B cell (primary cell): Measurements from ENCODE around the gene DPYSL4. TPM values are rescaled to one million over a fixed set of nuclear protein-coding genes. Genes with fewer than 3 reads are reported as not detected.

Experiments used
- ATAC-seq: fragments of 200-7000 bp; cut with Tn5 transposase; one replicate; pipeline ENCODE4 v1.10.0; 2021; ENCODE audit warnings: low read depth, mild to moderate bottlenecking, moderate number of reproducible peaks, moderate library complexity
- CTCF ChIA-PET: fragments of 350-600 bp; sonication (Branson Sonifier 250); formaldehyde crosslinking; loops from one replicate; lab custom pipeline; 2021; ENCODE audit warnings: antibody characterized with exemption, inconsistent platforms; lab: Charles Lee
- POLR2A ChIA-PET: fragments of 350-600 bp; sonication (Branson Sonifier 250); formaldehyde crosslinking; loops from one replicate; lab custom pipeline; 2021; ENCODE audit warnings: antibody characterized with exemption; lab: Charles Lee
- DNase-seq: peaks from one replicate; pipeline ENCODE4 v3.0.0; 2013
- H2AFZ ChIP-seq: 2 replicates; pipeline ENCODE4 v1.6.1; 2012; ENCODE audit warnings: mild to moderate bottlenecking, low read depth, low read length; ENCODE audit not compliant: insufficient read depth, poor library complexity, severe bottlenecking
- H3K27ac ChIP-seq, 2 donors: 1 replicate in 1 of 2; 2 replicates in 1 of 2; pipeline ENCODE4 v1.5.1; 2012 to 2013; ENCODE audit warnings: low read length in 2 of 2, mild to moderate bottlenecking in 2 of 2, moderate library complexity in 1 of 2
- H3K27me3 ChIP-seq, 4 experiments: fragments of 200-600 bp in 1 of 4; sonication (generic) in 1 of 4; replicated peaks in 1 of 4; 1 replicate in 2 of 4; 2 replicates in 2 of 4; pipeline versions ENCODE4 v1.6.1 to v1.7.0; 2013 to 2016; ENCODE audit warnings: low read length in 3 of 4, mild to moderate bottlenecking in 2 of 4, mixed read lengths in 1 of 4, moderate library complexity in 1 of 4; ENCODE audit not compliant: insufficient read depth in 4 of 4, control insufficient read depth in 3 of 4; ENCODE audit errors: control extremely low read depth in 1 of 4
- H3K36me3 ChIP-seq, 2 experiments: replicated peaks in 1 of 2; 1 replicate in 1 of 2; 2 replicates in 1 of 2; pipeline versions ENCODE4 v1.6.1 to v1.7.1; 2013; ENCODE audit warnings: low read length in 1 of 2; ENCODE audit not compliant: insufficient read depth in 2 of 2, control insufficient read depth in 1 of 2; ENCODE audit errors: control extremely low read depth in 1 of 2, extremely low read depth in 1 of 2
- H3K4me1 ChIP-seq, 2 donors: fragments of 200-600 bp in 1 of 2; sonication (generic) in 1 of 2; 1 replicate in 1 of 2; 2 replicates in 1 of 2; pipeline versions ENCODE4 v1.5.1 to v1.6.1; 2013 to 2017; ENCODE audit warnings: low read length in 2 of 2; ENCODE audit not compliant: control insufficient read depth in 2 of 2, insufficient read depth in 2 of 2
- H3K4me2 ChIP-seq: replicated peaks from 2 replicates; pipeline ENCODE3; 2012; ENCODE audit warnings: mild to moderate bottlenecking, low read depth, low read length; ENCODE audit not compliant: poor library complexity, severe bottlenecking
- H3K4me3 ChIP-seq, 5 experiments: fragments of 200-600 bp in 1 of 5; sonication (generic) in 1 of 5; 1 replicate in 3 of 5; 2 replicates in 2 of 5; pipeline versions ENCODE4 v1.5.1 to v1.7.0; 2011 to 2016; ENCODE audit warnings: low read length in 4 of 5, mild to moderate bottlenecking in 4 of 5, low read depth in 2 of 5, control low read depth in 1 of 5, moderate library complexity in 1 of 5; ENCODE audit not compliant: insufficient read depth in 1 of 5; ENCODE audit errors: control extremely low read depth in 1 of 5, extremely low read depth in 1 of 5
- H3K79me2 ChIP-seq: fragments of 200-600 bp; sonication (generic); one replicate; pipeline ENCODE4 v1.6.0; 2016; ENCODE audit warnings: low read length; ENCODE audit not compliant: control insufficient read depth, insufficient read depth
- H3K9ac ChIP-seq: fragments of 200-600 bp; sonication (generic); 2 replicates; pipeline ENCODE4 v1.6.1; 2017; ENCODE audit warnings: mild to moderate bottlenecking, low read length, moderate library complexity
- H3K9me3 ChIP-seq, 3 donors: one replicate each; pipeline versions ENCODE4 v1.6.1 to v1.7.1; 2013; ENCODE audit warnings: low read length in 2 of 3; ENCODE audit not compliant: control insufficient read depth in 2 of 3, insufficient read depth in 1 of 3; ENCODE audit errors: control extremely low read depth in 1 of 3
- H4K20me1 ChIP-seq: 2 replicates; pipeline ENCODE4 v1.6.0; 2012; ENCODE audit warnings: mild to moderate bottlenecking, low read length; ENCODE audit not compliant: insufficient read depth, control insufficient read depth, poor library complexity, severe bottlenecking
- H3K27ac Mint-ChIP-seq: one replicate; pipeline ENCODE4 v1.8.0; 2021; ENCODE audit warnings: mixed read lengths
- H3K27me3 Mint-ChIP-seq: one replicate; pipeline ENCODE4 v1.8.0; 2021; ENCODE audit warnings: mixed read lengths
- H3K4me1 Mint-ChIP-seq: one replicate; pipeline ENCODE4 v1.8.0; 2021; ENCODE audit warnings: mixed read lengths
- H3K4me3 Mint-ChIP-seq: one replicate; pipeline ENCODE4 v1.8.0; 2021; ENCODE audit warnings: mixed read lengths
- H3K9me3 Mint-ChIP-seq: one replicate; pipeline ENCODE4 v1.8.0; 2022; ENCODE audit warnings: mixed read lengths; ENCODE audit not compliant: insufficient read depth
- EZH2 ChIP-seq: IDR thresholded peaks from 2 replicates; pipeline ENCODE4 v1.6.1; 2012; ENCODE audit warnings: borderline replicate concordance, low read depth, mild to moderate bottlenecking, moderate library complexity, low read length; ENCODE audit not compliant: insufficient read depth, poor library complexity, severe bottlenecking
- WGBS: methylation state at CpG from one replicate; pipeline ENCODE4 v1.1.5; 2013; ENCODE audit warnings: missing lambda C conversion rate; ENCODE audit not compliant: insufficient coverage; 5-methylcytosine and 5-hydroxymethylcytosine counted together
- intact Hi-C: fragments of 100-400 bp; cut with micrococcal nuclease; formaldehyde crosslinking; loops from one replicate; pipeline ENCODE4 v1.10.0; 2022
- polyA plus RNA-seq: library from polyadenylated mRNA; depleted of rRNA; stranded (reverse); fragments of >200 nt; gene quantifications from 2 replicates; pipeline ENCODE4 v1.2.3, GENCODE V29; 2012
- total RNA-seq, 2 donors: library from RNA; stranded (reverse); fragments of 120-200 nt in 1 of 2; gene quantifications; 1 replicate in 1 of 2; 2 replicates in 1 of 2; pipeline versions ENCODE4 v1.2.3 to v1.2.4, GENCODE V29; 2013 to 2022
- TF ChIP-seq, protein P1 (sequence below): fragments of 200-600 bp; IDR thresholded peaks from one replicate; pipeline ENCODE4 v1.8.0; 2022; ENCODE audit warnings: antibody characterized with exemption, mild to moderate bottlenecking

Gene DPYSL4
- total and polyA plus RNA-seq, 2 donors (not counting 1 experiment from before 2014, with no cell fraction given), result 0.03 to 0.22 TPM

DNA sequence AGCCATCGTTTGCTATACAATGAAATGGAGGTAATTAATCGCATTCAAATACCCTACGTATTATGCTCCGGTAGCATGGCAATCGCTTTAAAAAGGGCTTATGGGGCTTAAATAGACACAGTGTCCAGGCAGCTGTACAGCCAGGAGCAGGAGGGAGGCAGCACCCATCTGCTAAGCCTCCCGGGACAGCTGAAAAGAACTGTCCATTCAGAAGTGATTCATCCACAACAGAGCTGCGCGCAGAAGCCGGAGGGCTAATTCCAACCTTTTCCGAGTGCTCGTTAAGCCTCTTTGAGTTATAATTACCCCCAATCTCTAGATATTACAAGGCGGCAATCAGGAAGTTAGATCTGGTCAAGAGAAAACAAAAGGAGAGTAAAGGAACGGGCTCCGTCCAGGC is 58.3 kb downstream of the DPYSL4 start:
- intact Hi-C loops, result no loop called here
- whole genome bisulfite sequencing, result 97% methylated on average over 11 of the region's 14 CpGs
- Mint-ChIP-seq H3K27ac (no peak overlapping the region), H3K9me3 (no peaks in the 10 kb centered on the region), H3K4me3 (no peak overlapping the region), H3K4me1 (peaks cover 5% of the 10 kb centered on the region), H3K27me3 (no peaks in the 10 kb centered on the region)
- DNase-seq, result no peak
- Histone ChIP-seq H3K79me2 (no peaks in the 10 kb centered on the region), H3K9ac (no peak overlapping the region), H2AFZ (no peak overlapping the region), H3K4me3 (no peak overlapping the region), H3K4me2 (no peak overlapping the region), H3K27ac (no peak overlapping the region), H4K20me1 (no peaks in the 10 kb centered on the region), H3K36me3 (no peaks in the 10 kb centered on the region), H3K27me3 (no peaks in the 10 kb centered on the region), H3K4me1 (peaks cover 0 to 4% of the 10 kb centered on the region in 2 donors), H3K9me3 (peaks cover 0 to 5% (median 0%) of the 10 kb centered on the region in 3 donors)
- POLR2A ChIA-PET, result no interaction called here
- no peak for ATAC-seq
- TF ChIP-seq, protein P1, sequence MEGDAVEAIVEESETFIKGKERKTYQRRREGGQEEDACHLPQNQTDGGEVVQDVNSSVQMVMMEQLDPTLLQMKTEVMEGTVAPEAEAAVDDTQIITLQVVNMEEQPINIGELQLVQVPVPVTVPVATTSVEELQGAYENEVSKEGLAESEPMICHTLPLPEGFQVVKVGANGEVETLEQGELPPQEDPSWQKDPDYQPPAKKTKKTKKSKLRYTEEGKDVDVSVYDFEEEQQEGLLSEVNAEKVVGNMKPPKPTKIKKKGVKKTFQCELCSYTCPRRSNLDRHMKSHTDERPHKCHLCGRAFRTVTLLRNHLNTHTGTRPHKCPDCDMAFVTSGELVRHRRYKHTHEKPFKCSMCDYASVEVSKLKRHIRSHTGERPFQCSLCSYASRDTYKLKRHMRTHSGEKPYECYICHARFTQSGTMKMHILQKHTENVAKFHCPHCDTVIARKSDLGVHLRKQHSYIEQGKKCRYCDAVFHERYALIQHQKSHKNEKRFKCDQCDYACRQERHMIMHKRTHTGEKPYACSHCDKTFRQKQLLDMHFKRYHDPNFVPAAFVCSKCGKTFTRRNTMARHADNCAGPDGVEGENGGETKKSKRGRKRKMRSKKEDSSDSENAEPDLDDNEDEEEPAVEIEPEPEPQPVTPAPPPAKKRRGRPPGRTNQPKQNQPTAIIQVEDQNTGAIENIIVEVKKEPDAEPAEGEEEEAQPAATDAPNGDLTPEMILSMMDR, result no peak
- TF ChIP-seq EZH2, result no peak
- CTCF ChIA-PET, result no interaction called here

DNA sequence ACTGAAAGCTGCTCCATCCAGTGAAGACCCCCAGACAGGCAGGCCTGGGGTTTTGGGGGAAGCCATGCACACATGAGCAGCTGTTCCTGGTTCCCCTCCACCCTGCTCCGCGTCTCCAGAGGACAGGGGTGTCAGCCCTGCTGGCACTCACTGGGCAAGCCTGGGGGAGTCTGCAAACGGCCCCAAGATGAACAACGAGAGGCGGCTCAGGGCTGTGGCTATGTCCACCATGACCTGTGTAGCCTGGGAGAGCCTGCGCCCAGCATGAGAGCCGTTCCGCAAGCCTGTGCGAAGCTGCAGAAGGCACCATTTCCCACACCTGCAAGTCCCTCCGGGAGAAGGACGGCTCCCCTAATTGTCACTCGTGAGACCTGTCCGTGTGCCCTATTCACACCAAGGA is 59.5 kb downstream of the DPYSL4 start:
- no peak overlapping the region for H3K4me3 Mint-ChIP-seq
- CTCF ChIA-PET, result no interaction called here
- H3K27me3 Mint-ChIP-seq, result no peaks in the 10 kb centered on the region
- H3K27ac Mint-ChIP-seq, result no peak overlapping the region
- no peaks in the 10 kb centered on the region for H3K27me3 ChIP-seq
- H2AFZ ChIP-seq, result no peak overlapping the region
- intact Hi-C loops, result no loop called here
- no peaks in the 10 kb centered on the region for H3K36me3 ChIP-seq
- H3K9me3 ChIP-seq, result peaks cover 0 to 5% (median 0%) of the 10 kb centered on the region in 3 donors
- H3K79me2 ChIP-seq, result no peaks in the 10 kb centered on the region
- DNase-seq (no peak), ATAC-seq (no peak)
- peaks cover 0 to 4% of the 10 kb centered on the region in 2 donors for H3K4me1 ChIP-seq
- H3K4me1 Mint-ChIP-seq, result peaks cover 5% of the 10 kb centered on the region
- no peak overlapping the region for H3K4me3 ChIP-seq
- 94% methylated on average over 13 of the region's 13 CpGs for WGBS
- no peak overlapping the region for H3K9ac ChIP-seq
- no peak for TF ChIP-seq EZH2
- TF ChIP-seq, protein P1, result no peak
- H3K4me2 ChIP-seq, result no peak overlapping the region
- no peaks in the 10 kb centered on the region for H3K9me3 Mint-ChIP-seq
- POLR2A ChIA-PET, result no interaction called here
- no peak overlapping the region for H3K27ac ChIP-seq
- H4K20me1 ChIP-seq, result no peaks in the 10 kb centered on the region
